Muscle layer of duodenum (tissue), 2 donors: ENCODE data around the gene ADAMTS6.

ENCODE experiments used
- H3K27ac ChIP-seq: one replicate; pipeline ENCODE4 v1.7.0; 2013; ENCODE audit warnings: mild to moderate bottlenecking, low read length
- H3K27me3 ChIP-seq: one replicate; pipeline ENCODE4 v1.7.0; 2013; ENCODE audit warnings: low read depth, mild to moderate bottlenecking, control low read depth, low read length
- H3K36me3 ChIP-seq, 2 donors: one replicate each; pipeline ENCODE4 v1.7.0; 2013; ENCODE audit warnings: low read length in 2 of 2, control low read depth in 1 of 2, mild to moderate bottlenecking in 1 of 2; ENCODE audit not compliant: insufficient read depth in 2 of 2, control insufficient read depth in 1 of 2
- H3K4me1 ChIP-seq, 2 donors: one replicate each; pipeline ENCODE4 v1.7.0; 2013; ENCODE audit warnings: low read length in 2 of 2, mild to moderate bottlenecking in 2 of 2, control low read depth in 1 of 2, moderate library complexity in 1 of 2; ENCODE audit not compliant: insufficient read depth in 2 of 2, control insufficient read depth in 1 of 2
- H3K4me3 ChIP-seq, 2 donors: one replicate each; pipeline ENCODE4 v1.7.0; 2013; ENCODE audit warnings: low read length in 2 of 2, low read depth in 1 of 2, mild to moderate bottlenecking in 1 of 2
- H3K9me3 ChIP-seq, 2 donors: one replicate each; pipeline ENCODE4 v1.7.0; 2013; ENCODE audit warnings: low read length in 2 of 2, control low read depth in 1 of 2, mild to moderate bottlenecking in 1 of 2; ENCODE audit not compliant: control insufficient read depth in 1 of 2
- donor health status: healthy.

Gene ADAMTS6

GRCh38 chr5:65271906-65272305, 209.8 kb downstream of the ADAMTS6 start:
- Histone ChIP-seq H3K27ac (no peak overlapping the region), H3K4me1 (no peaks in the 10 kb centered on the region), H3K9me3 (no peaks in the 10 kb centered on the region), H3K27me3 (no peaks in the 10 kb centered on the region), H3K4me3 (no peak overlapping the region), H3K36me3 (no peaks in the 10 kb centered on the region)

GRCh38 chr5:65268525-65268924, 213.2 kb downstream of the ADAMTS6 start:
- H3K36me3 ChIP-seq: no peaks in the 10 kb centered on the region
- H3K4me1 ChIP-seq: no peaks in the 10 kb centered on the region
- H3K9me3 ChIP-seq: no peaks in the 10 kb centered on the region
- no peaks in the 10 kb centered on the region for H3K27me3 ChIP-seq
- no peak overlapping the region for H3K4me3 ChIP-seq
- no peak overlapping the region for H3K27ac ChIP-seq

DNA sequence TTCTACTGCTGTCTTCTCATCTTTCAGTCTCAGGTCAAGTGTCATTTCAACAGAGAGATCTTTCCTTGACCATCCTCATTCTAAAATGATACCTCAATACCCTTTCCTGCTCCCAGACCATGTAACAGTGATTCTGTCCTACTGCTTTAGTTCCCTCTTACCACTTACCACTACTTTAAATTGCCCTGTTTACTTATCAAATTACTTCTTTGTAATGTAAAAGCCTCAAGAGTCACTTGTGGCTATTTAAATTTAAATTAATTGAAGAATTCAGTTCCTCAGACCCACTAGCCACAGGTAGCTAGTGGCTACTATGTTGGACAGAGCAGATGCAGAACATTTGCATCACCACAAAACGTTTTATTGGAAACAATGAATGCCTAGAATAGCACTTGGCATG, 217.3 kb downstream of the ADAMTS6 start:
- no peak overlapping the region for H3K27ac ChIP-seq
- H3K36me3 ChIP-seq: no peaks in the 10 kb centered on the region
- H3K27me3 ChIP-seq: no peaks in the 10 kb centered on the region
- H3K4me3 ChIP-seq: no peak overlapping the region
- no peaks in the 10 kb centered on the region for H3K9me3 ChIP-seq
- peaks cover 0 to 6% of the 10 kb centered on the region in 2 donors for H3K4me1 ChIP-seq

DNA sequence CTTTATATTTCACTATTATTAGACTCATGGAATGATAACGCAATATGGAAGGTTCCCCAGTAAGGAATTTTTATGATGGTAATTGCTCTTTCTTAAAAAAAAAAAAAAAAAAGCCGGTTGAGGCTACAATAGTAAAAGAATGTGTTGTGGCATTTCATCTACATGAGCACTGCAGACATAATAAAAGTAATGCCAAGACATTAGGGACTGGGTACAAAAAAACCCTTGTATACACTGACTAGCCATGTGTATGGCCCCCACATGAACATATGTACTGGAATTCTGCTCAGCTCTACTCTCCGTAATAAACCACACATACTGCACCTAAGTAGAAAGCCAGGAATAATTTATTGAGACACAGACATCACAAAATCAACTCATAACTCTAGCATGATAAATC, 218.4 kb downstream of the ADAMTS6 start:
- Histone ChIP-seq H3K9me3 (no peaks in the 10 kb centered on the region), H3K27me3 (no peaks in the 10 kb centered on the region), H3K4me3 (no peak overlapping the region), H3K36me3 (no peaks in the 10 kb centered on the region), H3K27ac (no peak overlapping the region), H3K4me1 (peaks cover 0 to 6% of the 10 kb centered on the region in 2 donors)

- H3K9me3 ChIP-seq: no peaks in the 10 kb centered on the region
- H3K36me3 ChIP-seq: no peaks in the 10 kb centered on the region
- no peaks in the 10 kb centered on the region for H3K27me3 ChIP-seq
- no peak overlapping the region for H3K4me3 ChIP-seq
- no peak overlapping the region for H3K27ac ChIP-seq
- H3K4me1 ChIP-seq: peaks cover 0 to 6% of the 10 kb centered on the region in 2 donors
Measured at GRCh38 chr5:65262649-65263059, 219.1 kb downstream of the ADAMTS6 start.

- H3K27ac ChIP-seq: no peak overlapping the region
- H3K27me3 ChIP-seq: no peaks in the 10 kb centered on the region
- H3K9me3 ChIP-seq: no peaks in the 10 kb centered on the region
- no peak overlapping the region for H3K4me3 ChIP-seq
- H3K4me1 ChIP-seq: peaks cover 0 to 6% of the 10 kb centered on the region in 2 donors
- no peaks in the 10 kb centered on the region for H3K36me3 ChIP-seq
Measured at GRCh38 chr5:65262096-65262495, 219.6 kb downstream of the ADAMTS6 start.

DNA sequence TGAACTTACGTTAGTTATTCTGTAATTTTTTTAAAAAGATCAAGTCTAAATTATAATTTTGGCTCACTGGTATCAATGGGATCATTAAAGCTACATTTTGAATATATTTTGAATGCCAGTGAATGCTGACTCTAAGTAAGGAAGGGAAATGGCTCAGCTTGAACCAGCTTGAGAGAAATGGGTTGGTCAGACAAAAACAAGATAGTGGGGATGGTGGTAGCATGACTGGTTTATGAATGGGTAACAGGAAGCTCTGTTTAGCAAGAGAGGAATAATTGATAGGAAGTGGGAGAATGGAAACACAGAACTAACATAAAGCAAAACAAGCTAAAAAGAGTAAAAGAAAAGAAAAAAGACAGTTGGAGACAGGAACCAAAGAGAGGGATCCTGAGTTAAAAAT, 220.2 kb downstream of the ADAMTS6 start:
- H3K9me3 ChIP-seq: no peaks in the 10 kb centered on the region
- no peak overlapping the region for H3K4me3 ChIP-seq
- no peaks in the 10 kb centered on the region for H3K36me3 ChIP-seq
- no peak overlapping the region for H3K27ac ChIP-seq
- H3K4me1 ChIP-seq: peaks cover 0 to 6% of the 10 kb centered on the region in 2 donors
- no peaks in the 10 kb centered on the region for H3K27me3 ChIP-seq

- H3K27ac ChIP-seq: no peak overlapping the region
- H3K27me3 ChIP-seq: no peaks in the 10 kb centered on the region
- no peak overlapping the region for H3K4me3 ChIP-seq
- no peaks in the 10 kb centered on the region for H3K36me3 ChIP-seq
- no peaks in the 10 kb centered on the region for H3K9me3 ChIP-seq
- no peaks in the 10 kb centered on the region for H3K4me1 ChIP-seq
Measured at GRCh38 chr5:65255294-65255693, 226.4 kb downstream of the ADAMTS6 start.

DNA sequence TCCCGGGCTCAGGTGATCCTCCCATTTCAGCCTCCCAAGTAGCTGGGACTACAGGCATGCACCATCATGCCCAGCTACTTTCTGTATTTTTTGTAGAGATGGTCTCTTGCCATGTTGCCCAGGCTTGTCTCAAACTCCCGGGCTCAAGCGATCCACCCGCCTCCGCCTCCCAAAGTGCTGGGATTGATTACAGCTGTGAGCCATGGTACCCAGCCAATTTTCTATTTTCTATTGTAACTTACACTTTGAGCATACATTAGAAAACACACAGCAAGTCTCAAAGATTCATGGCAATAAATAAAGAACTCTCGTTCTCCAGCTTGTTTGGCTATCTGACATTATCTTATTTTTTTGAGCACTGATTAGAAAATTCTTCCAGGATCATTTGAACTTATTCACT, 228.7 kb downstream of the ADAMTS6 start:
- no peaks in the 10 kb centered on the region for H3K36me3 ChIP-seq
- no peak overlapping the region for H3K27ac ChIP-seq
- H3K4me1 ChIP-seq: no peaks in the 10 kb centered on the region
- H3K27me3 ChIP-seq: no peaks in the 10 kb centered on the region
- H3K9me3 ChIP-seq: no peaks in the 10 kb centered on the region
- H3K4me3 ChIP-seq: no peak overlapping the region

DNA sequence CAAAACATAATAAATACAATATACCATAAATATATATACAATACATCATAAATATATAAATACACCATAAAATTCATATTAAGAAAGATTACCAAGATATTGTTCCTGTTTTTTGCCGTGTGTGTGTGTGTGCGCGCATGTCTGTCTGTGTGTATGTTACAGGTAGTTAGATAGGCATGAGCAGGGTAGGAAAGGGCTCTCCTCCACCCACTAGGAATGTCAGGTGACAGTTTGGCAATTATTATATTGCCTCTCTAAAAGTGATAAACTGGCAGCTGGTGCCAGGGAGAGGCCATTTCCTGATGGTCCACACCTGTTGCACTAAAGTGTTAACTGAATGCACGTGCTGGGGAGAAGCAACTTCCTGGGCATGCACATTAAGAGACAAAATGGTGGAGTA, 232.8 kb downstream of the ADAMTS6 start:
- Histone ChIP-seq H3K36me3 (no peaks in the 10 kb centered on the region), H3K27me3 (no peaks in the 10 kb centered on the region), H3K4me3 (no peak overlapping the region), H3K4me1 (no peaks in the 10 kb centered on the region), H3K9me3 (no peaks in the 10 kb centered on the region), H3K27ac (no peak overlapping the region)

GRCh38 chr5:65247594-65247993, 234.1 kb downstream of the ADAMTS6 start:
- H3K27ac ChIP-seq: no peak overlapping the region
- H3K9me3 ChIP-seq: no peaks in the 10 kb centered on the region
- H3K36me3 ChIP-seq: no peaks in the 10 kb centered on the region
- H3K27me3 ChIP-seq: no peaks in the 10 kb centered on the region
- no peaks in the 10 kb centered on the region for H3K4me1 ChIP-seq
- no peak overlapping the region for H3K4me3 ChIP-seq

GRCh38 chr5:65246741-65247140, 235.0 kb downstream of the ADAMTS6 start:
- Histone ChIP-seq H3K27me3 (no peaks in the 10 kb centered on the region), H3K9me3 (no peaks in the 10 kb centered on the region), H3K27ac (no peak overlapping the region), H3K4me1 (no peaks in the 10 kb centered on the region), H3K36me3 (no peaks in the 10 kb centered on the region), H3K4me3 (no peak overlapping the region)
